BE2C (cell line): ENCODE measurements around the gene NPAS2.

Source experiments
- DNase-seq: peaks from one replicate; pipeline ENCODE4 v3.0.0-alpha.2; 2020
- H3K27me3 ChIP-seq: fragments of 250-450 bp; sonication (Bioruptor Pico); 2 replicates; pipeline ENCODE4 v1.5.1; 2020; ENCODE audit warnings: mild to moderate bottlenecking
- H3K36me3 ChIP-seq: fragments of 250-450 bp; sonication (Bioruptor Pico); 2 replicates; pipeline ENCODE4 v1.5.1; 2020; ENCODE audit warnings: mild to moderate bottlenecking
- H3K4me1 ChIP-seq: fragments of 250-450 bp; sonication (Bioruptor Pico); 2 replicates; pipeline ENCODE4 v1.5.1; 2020
- H3K4me3 ChIP-seq: 2 replicates; pipeline ENCODE4 v1.5.1; 2011; ENCODE audit warnings: low read depth, low read length
- H3K9me3 ChIP-seq: fragments of 250-450 bp; sonication (Bioruptor Pico); 2 replicates; pipeline ENCODE4 v1.5.1; 2020
- TF ChIP-seq, protein P1 (sequence below): IDR thresholded peaks from 2 replicates; pipeline ENCODE4 v1.5.1; 2012; ENCODE audit warnings: mild to moderate bottlenecking, low read depth, low read length

Gene NPAS2

GRCh38 chr2:100875516-100876230 lies 55.7 kb downstream of the NPAS2 start:
- no peaks in the 10 kb centered on the region for H3K4me1 ChIP-seq
- TF ChIP-seq, protein P1, sequence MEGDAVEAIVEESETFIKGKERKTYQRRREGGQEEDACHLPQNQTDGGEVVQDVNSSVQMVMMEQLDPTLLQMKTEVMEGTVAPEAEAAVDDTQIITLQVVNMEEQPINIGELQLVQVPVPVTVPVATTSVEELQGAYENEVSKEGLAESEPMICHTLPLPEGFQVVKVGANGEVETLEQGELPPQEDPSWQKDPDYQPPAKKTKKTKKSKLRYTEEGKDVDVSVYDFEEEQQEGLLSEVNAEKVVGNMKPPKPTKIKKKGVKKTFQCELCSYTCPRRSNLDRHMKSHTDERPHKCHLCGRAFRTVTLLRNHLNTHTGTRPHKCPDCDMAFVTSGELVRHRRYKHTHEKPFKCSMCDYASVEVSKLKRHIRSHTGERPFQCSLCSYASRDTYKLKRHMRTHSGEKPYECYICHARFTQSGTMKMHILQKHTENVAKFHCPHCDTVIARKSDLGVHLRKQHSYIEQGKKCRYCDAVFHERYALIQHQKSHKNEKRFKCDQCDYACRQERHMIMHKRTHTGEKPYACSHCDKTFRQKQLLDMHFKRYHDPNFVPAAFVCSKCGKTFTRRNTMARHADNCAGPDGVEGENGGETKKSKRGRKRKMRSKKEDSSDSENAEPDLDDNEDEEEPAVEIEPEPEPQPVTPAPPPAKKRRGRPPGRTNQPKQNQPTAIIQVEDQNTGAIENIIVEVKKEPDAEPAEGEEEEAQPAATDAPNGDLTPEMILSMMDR, result no peak
- no peaks in the 10 kb centered on the region for H3K27me3 ChIP-seq
- DNase-seq, result no peak
- no peak overlapping the region for H3K4me3 ChIP-seq
- H3K9me3 ChIP-seq, result no peaks in the 10 kb centered on the region
- H3K36me3 ChIP-seq, result no peaks in the 10 kb centered on the region

DNA sequence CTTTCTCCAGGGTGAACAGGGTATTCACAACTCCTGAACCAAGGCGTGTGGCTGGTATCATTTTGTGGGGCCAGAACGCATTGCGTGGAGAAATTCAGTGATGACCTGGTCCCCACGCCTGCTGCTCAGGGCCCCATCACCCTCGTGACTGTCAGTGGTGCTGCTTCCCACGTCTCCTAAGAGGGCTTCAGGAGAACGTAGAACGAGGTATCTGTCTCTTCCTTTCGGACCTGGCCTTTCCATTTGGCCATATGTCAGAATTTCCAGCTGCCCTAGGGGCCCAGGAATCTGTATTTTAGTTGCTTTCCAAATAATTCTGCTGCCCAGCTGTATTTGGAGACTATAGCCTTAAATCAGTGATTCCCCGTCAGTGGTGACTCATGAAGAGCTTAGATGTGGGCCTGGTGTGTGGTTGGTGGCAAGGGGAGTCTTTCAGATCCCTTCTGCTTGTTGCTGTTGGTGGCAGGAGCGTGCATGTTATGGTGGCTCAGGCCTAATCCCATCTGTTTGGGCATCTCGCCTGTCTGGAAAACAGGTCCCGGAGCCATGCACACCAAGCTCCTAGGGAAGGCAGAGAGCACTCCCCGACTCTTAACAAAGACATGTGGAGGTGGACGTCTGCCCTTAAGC lies 56.4 kb downstream of the NPAS2 start:
- TF ChIP-seq, protein P1, result no peak
- Histone ChIP-seq H3K36me3 (no peaks in the 10 kb centered on the region), H3K9me3 (no peaks in the 10 kb centered on the region), H3K4me1 (no peaks in the 10 kb centered on the region), H3K4me3 (no peak overlapping the region), H3K27me3 (no peaks in the 10 kb centered on the region)
- no peak for DNase-seq

DNA sequence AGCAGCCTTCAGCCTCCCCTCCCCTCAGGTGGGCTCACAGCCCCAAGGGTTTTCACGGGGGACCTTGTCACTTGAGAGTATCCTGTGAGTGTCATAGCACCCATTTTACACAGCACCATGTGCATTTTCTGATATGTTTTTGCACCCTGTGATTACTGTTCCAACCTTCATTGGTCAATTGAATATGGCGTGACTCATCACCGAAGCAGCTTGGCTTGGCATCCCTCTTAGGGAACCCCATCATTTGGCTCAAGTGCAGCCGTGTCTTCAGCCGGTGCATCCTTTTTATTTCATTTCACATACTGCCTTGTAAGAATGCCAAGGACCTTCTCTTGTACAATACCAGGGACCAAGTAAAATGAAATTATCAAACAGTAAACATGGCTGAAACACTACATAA lies 57.6 kb downstream of the NPAS2 start:
- no peaks in the 10 kb centered on the region for H3K4me1 ChIP-seq
- no peak overlapping the region for H3K4me3 ChIP-seq

GRCh38 chr2:100878000-100878791 lies 58.3 kb downstream of the NPAS2 start:
- Histone ChIP-seq H3K9me3 (no peaks in the 10 kb centered on the region), H3K4me1 (no peaks in the 10 kb centered on the region), H3K4me3 (no peak overlapping the region), H3K27me3 (no peaks in the 10 kb centered on the region), H3K36me3 (no peaks in the 10 kb centered on the region)
- TF ChIP-seq, protein P1, result no peak
- DNase-seq, result no peak

More for the DNA sequence above, 57.6 kb downstream of the NPAS2 start:
- TF ChIP-seq, protein P1, result no peak
- Histone ChIP-seq H3K27me3 (no peaks in the 10 kb centered on the region), H3K36me3 (no peaks in the 10 kb centered on the region), H3K9me3 (no peaks in the 10 kb centered on the region)
- DNase-seq, result no peak

GRCh38 chr2:100879296-100879695 lies 59.4 kb downstream of the NPAS2 start:
- Histone ChIP-seq H3K27me3 (no peaks in the 10 kb centered on the region), H3K9me3 (no peaks in the 10 kb centered on the region), H3K36me3 (no peaks in the 10 kb centered on the region), H3K4me1 (no peaks in the 10 kb centered on the region), H3K4me3 (no peak overlapping the region)
- no peak for DNase-seq
- TF ChIP-seq, protein P1, result no peak
